GM23338 (cell line): ENCODE results near the gene CROCC2. TPM values are rescaled to one million over a fixed set of nuclear protein-coding genes. Genes with fewer than 3 reads are reported as not detected.

Experiments used
- ATAC-seq: fragments of 200-7000 bp; cut with Tn5 transposase; 3 replicates; pipeline ENCODE4 v1.9.1; 2020
- DNase-seq: peaks from one replicate; pipeline ENCODE4 v3.0.0-alpha.2; 2015; ENCODE audit warnings: low spot score
- H2AFZ ChIP-seq: fragments of 200-600 bp; sonication (generic); 2 replicates; pipeline ENCODE4 v1.8.0; 2016; ENCODE audit warnings: antibody characterized with exemption, mild to moderate bottlenecking, moderate library complexity
- H3F3A ChIP-seq: fragments of 200-600 bp; sonication (generic); replicated peaks from 2 replicates; pipeline ENCODE4 v1.8.0; 2017; ENCODE audit warnings: antibody characterized with exemption, mixed run types, low read depth
- H3K27ac ChIP-seq: fragments of 200-600 bp; sonication (generic); 2 replicates; pipeline ENCODE4 v1.6.1; 2016; ENCODE audit warnings: low read depth
- H3K27me3 ChIP-seq: fragments of 200-600 bp; sonication (generic); 2 replicates; pipeline ENCODE4 v1.8.0; 2016; ENCODE audit warnings: mild to moderate bottlenecking, mixed run types, moderate library complexity; ENCODE audit not compliant: insufficient read depth
- H3K36me3 ChIP-seq: fragments of 200-600 bp; sonication (generic); 2 replicates; pipeline ENCODE4 v1.8.0; 2016; ENCODE audit warnings: mild to moderate bottlenecking; ENCODE audit not compliant: insufficient read depth
- H3K4me1 ChIP-seq: fragments of 200-600 bp; sonication (generic); 2 replicates; pipeline ENCODE4 v1.8.0; 2016; ENCODE audit warnings: mild to moderate bottlenecking, moderate library complexity; ENCODE audit not compliant: insufficient read depth
- H3K4me2 ChIP-seq: fragments of 200-600 bp; sonication (generic); 2 replicates; pipeline ENCODE4 v1.7.1; 2017; ENCODE audit warnings: mixed run types
- H3K4me3 ChIP-seq: fragments of 200-600 bp; sonication (generic); 2 replicates; pipeline ENCODE4 v1.6.1; 2016; ENCODE audit warnings: mixed run types
- H3K79me2 ChIP-seq: fragments of 200-600 bp; sonication (generic); replicated peaks from 2 replicates; pipeline ENCODE4 v1.8.0; 2017; ENCODE audit warnings: mild to moderate bottlenecking; ENCODE audit not compliant: insufficient read depth
- H3K9me2 ChIP-seq: fragments of 200-600 bp; sonication (generic); 2 replicates; pipeline ENCODE4 v1.8.0; 2017; ENCODE audit not compliant: insufficient read depth
- H4K20me1 ChIP-seq: fragments of 200-600 bp; sonication (generic); replicated peaks from 2 replicates; pipeline ENCODE4 v1.8.0; 2017; ENCODE audit warnings: mild to moderate bottlenecking; ENCODE audit not compliant: insufficient read depth
- H3K27ac Mint-ChIP-seq: 2 replicates; pipeline ENCODE4 v1.8.0; 2020; ENCODE audit warnings: inconsistent platforms, mild to moderate bottlenecking, moderate library complexity, mixed read lengths
- H3K27me3 Mint-ChIP-seq: 3 replicates; pipeline ENCODE4 v1.8.0; 2022; ENCODE audit warnings: low read depth, mild to moderate bottlenecking, moderate library complexity, mixed read lengths, inconsistent platforms; ENCODE audit not compliant: insufficient read depth, poor library complexity
- H3K36me3 Mint-ChIP-seq: 3 replicates; pipeline ENCODE4 v1.8.0; 2021; ENCODE audit warnings: low read depth, mild to moderate bottlenecking, inconsistent platforms, moderate library complexity, mixed read lengths
- H3K4me1 Mint-ChIP-seq: 3 replicates; pipeline ENCODE4 v1.8.0; 2020; ENCODE audit warnings: mild to moderate bottlenecking, inconsistent platforms, mixed read lengths
- H3K4me3 Mint-ChIP-seq: 3 replicates; pipeline ENCODE4 v1.8.0; 2021; ENCODE audit warnings: moderate library complexity, mild to moderate bottlenecking, inconsistent platforms, mixed read lengths
- H3K9me3 Mint-ChIP-seq: 3 replicates; pipeline ENCODE4 v1.8.0; 2020; ENCODE audit warnings: moderate library complexity, mild to moderate bottlenecking, inconsistent platforms, mixed read lengths
- CREB1 ChIP-seq: fragments of 250-450 bp; sonication (Bioruptor Pico); IDR thresholded peaks from 2 replicates; pipeline ENCODE4 v1.5.0; 2020; ENCODE audit warnings: low read depth, mild to moderate bottlenecking, moderate library complexity
- EZH2phosphoT487 ChIP-seq: fragments of 200-600 bp; sonication (generic); IDR thresholded peaks from one replicate; pipeline ENCODE4 v1.8.1; 2018; ENCODE audit warnings: antibody characterized with exemption; ENCODE audit not compliant: unreplicated experiment
- NANOG ChIP-seq: IDR thresholded peaks from 2 replicates; pipeline ENCODE4 v1.6.1; 2016; ENCODE audit warnings: antibody characterized with exemption, borderline replicate concordance
- POLR2AphosphoS5 ChIP-seq: IDR thresholded peaks from 2 replicates; pipeline ENCODE4 v1.6.1; 2016; ENCODE audit warnings: antibody characterized with exemption, low read depth
- STAT1 ChIP-seq: IDR thresholded peaks from one replicate; pipeline ENCODE4 v1.6.1; 2016; ENCODE audit warnings: antibody characterized with exemption; ENCODE audit not compliant: unreplicated experiment
- ZNF114 ChIP-seq: fragments of 250-450 bp; sonication (Bioruptor Pico); IDR thresholded peaks from 2 replicates; pipeline ENCODE4 v1.5.0; 2020; ENCODE audit warnings: mild to moderate bottlenecking, moderate library complexity
- polyA plus RNA-seq: library from polyadenylated mRNA; unstranded; fragments of >200 nt; fragmentation: Nextera tagmentation; extraction: Ambion mirVana; gene quantifications from 2 replicates; pipeline ENCODE4 v1.2.1, GENCODE V29; 2016
- total RNA-seq: library from RNA; depleted of rRNA; stranded (reverse); fragments of >200 nt; shearing (Covaris generic); gene quantifications from 2 replicates; pipeline ENCODE4 v1.2.3, GENCODE V29; 2014
- TF ChIP-seq, protein P1 (sequence below), 2 experiments: fragments of 200-600 bp in 1 of 2; sonication (generic) in 1 of 2; conservative IDR thresholded peaks; 2 replicates each; pipeline versions ENCODE4 v1.5.1 to v1.6.1; 2016 to 2017; ENCODE audit warnings: antibody characterized with exemption in 2 of 2, low read depth in 2 of 2, mild to moderate bottlenecking in 2 of 2, moderate library complexity in 1 of 2
- TF ChIP-seq, protein P2 (sequence below): IDR thresholded peaks from one replicate; pipeline ENCODE4 v1.6.1; 2018; ENCODE audit warnings: antibody characterized with exemption; ENCODE audit not compliant: unreplicated experiment

Gene CROCC2
- total and polyA plus RNA-seq, 2 experiments from 2014 or later = not detected

DNA sequence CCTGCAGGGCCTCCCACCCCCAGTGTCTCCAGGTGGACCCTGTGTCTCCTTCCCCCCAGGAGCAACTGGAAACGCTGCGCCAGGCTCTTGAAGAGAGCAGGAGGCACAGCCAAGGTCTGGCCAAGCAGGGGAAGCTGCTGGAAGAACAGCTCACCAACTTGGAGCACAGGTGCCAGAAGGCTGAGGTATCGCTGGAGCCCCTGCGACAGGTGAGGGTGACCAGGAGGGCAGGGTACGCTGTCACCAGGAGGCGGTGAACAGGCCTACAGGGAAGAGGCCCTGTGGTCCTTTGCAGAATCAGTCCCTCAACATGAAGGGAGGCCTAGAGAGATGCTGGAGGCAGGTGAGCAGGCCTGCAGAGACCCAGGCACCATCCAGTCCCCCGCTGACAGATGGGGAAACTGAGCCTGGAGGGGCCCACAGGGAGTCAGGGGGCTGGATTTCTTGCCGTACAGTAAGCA lies 76.7 kb downstream of the CROCC2 start (continued):
- no peak for TF ChIP-seq EZH2phosphoT487
- TF ChIP-seq STAT1 = no peak

DNA sequence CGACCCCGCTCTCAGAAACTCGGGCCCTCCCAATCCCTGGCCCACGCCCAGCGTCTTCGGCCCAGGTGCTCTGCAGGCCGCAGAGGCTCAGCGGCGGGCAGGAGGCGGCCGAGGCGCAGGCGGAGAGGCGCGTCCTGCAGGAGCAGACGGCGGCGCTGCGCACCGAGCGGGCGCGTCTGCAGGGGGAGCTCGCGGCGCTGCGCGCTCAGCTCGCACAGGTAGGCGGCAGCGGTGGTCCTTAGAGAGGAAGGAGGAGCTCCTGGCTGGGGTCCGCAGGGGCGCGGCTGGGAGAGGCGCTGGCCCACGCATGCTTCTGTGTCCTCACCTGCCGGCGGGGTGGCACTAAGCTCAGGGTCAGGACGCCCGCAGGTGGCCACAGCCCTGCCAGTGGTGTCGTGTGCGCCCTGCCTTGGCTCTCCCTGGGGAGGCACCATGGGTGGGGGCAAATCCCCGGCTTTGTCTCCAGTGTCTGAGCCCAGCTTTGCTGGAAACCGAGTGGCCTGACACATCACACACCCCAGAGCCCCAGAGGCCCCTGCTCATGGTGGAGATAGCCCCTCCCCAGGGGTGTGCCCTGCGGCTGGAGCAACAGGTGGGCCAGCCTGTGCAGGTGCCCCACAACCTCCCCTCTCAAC lies 77.3 kb downstream of the CROCC2 start:
- Mint-ChIP-seq H3K4me1 (no peaks in the 10 kb centered on the region), H3K27ac (no peak overlapping the region), H3K27me3 (peaks cover 7% of the 10 kb centered on the region), H3K9me3 (no peaks in the 10 kb centered on the region; the same call in 1 of the 3 replicates), H3K4me3 (no peak overlapping the region), H3K36me3 (no peaks in the 10 kb centered on the region)
- Histone ChIP-seq H3F3A (no peaks in the 10 kb centered on the region), H3K27ac (no peak overlapping the region), H4K20me1 (no peaks in the 10 kb centered on the region), H3K4me3 (peak overlapping the region; percentile 37; the same call in 1 of the 2 replicates), H3K79me2 (no peaks in the 10 kb centered on the region), H3K9me2 (no peaks in the 10 kb centered on the region), H3K4me2 (peak overlapping the region; percentile 67; the same call in 1 of the 2 replicates), H3K4me1 (no peaks in the 10 kb centered on the region; the same call in 1 of the 2 replicates), H2AFZ (peak overlapping the region; percentile 81), H3K36me3 (no peaks in the 10 kb centered on the region), H3K27me3 (no peaks in the 10 kb centered on the region)
- peak; percentile 92 for DNase-seq
- TF ChIP-seq POLR2AphosphoS5 = no peak
- no peak for TF ChIP-seq CREB1 (CRISPR knock-in tag)
- TF ChIP-seq NANOG = no peak
- TF ChIP-seq, protein P1, sequence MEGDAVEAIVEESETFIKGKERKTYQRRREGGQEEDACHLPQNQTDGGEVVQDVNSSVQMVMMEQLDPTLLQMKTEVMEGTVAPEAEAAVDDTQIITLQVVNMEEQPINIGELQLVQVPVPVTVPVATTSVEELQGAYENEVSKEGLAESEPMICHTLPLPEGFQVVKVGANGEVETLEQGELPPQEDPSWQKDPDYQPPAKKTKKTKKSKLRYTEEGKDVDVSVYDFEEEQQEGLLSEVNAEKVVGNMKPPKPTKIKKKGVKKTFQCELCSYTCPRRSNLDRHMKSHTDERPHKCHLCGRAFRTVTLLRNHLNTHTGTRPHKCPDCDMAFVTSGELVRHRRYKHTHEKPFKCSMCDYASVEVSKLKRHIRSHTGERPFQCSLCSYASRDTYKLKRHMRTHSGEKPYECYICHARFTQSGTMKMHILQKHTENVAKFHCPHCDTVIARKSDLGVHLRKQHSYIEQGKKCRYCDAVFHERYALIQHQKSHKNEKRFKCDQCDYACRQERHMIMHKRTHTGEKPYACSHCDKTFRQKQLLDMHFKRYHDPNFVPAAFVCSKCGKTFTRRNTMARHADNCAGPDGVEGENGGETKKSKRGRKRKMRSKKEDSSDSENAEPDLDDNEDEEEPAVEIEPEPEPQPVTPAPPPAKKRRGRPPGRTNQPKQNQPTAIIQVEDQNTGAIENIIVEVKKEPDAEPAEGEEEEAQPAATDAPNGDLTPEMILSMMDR (conservative IDR thresholded peaks at IDR 0.05; ENCODE audit: low read depth in 2 of 2) = peak; percentile 60 to 87
- TF ChIP-seq, protein P2, sequence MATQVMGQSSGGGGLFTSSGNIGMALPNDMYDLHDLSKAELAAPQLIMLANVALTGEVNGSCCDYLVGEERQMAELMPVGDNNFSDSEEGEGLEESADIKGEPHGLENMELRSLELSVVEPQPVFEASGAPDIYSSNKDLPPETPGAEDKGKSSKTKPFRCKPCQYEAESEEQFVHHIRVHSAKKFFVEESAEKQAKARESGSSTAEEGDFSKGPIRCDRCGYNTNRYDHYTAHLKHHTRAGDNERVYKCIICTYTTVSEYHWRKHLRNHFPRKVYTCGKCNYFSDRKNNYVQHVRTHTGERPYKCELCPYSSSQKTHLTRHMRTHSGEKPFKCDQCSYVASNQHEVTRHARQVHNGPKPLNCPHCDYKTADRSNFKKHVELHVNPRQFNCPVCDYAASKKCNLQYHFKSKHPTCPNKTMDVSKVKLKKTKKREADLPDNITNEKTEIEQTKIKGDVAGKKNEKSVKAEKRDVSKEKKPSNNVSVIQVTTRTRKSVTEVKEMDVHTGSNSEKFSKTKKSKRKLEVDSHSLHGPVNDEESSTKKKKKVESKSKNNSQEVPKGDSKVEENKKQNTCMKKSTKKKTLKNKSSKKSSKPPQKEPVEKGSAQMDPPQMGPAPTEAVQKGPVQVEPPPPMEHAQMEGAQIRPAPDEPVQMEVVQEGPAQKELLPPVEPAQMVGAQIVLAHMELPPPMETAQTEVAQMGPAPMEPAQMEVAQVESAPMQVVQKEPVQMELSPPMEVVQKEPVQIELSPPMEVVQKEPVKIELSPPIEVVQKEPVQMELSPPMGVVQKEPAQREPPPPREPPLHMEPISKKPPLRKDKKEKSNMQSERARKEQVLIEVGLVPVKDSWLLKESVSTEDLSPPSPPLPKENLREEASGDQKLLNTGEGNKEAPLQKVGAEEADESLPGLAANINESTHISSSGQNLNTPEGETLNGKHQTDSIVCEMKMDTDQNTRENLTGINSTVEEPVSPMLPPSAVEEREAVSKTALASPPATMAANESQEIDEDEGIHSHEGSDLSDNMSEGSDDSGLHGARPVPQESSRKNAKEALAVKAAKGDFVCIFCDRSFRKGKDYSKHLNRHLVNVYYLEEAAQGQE = no peak
- TF ChIP-seq ZNF114 (CRISPR knock-in tag) = no peak
- ATAC-seq = peak; percentile 98
